PC-3 (cell line): ENCODE measurements around the gene SLC39A10. TPM values are rescaled to one million over a fixed set of nuclear protein-coding genes. Genes with fewer than 3 reads are reported as not detected.

Experiments used
- ATAC-seq: fragments of 200-7000 bp; cut with Tn5 transposase; 2 replicates; pipeline ENCODE4 v1.9.1; 2020; ENCODE audit warnings: mild to moderate bottlenecking, moderate library complexity
- BruUV-seq: library from RNA; stranded (reverse); fragments of 400-500 nt; replicated peaks from 2 replicates; lab custom pipeline; 2021; lab: Mats Ljungman, UMichigan
- CTCF ChIA-PET: fragments of 300-600 bp; sonication (Branson Sonifier 250); formaldehyde crosslinking; loops from one replicate; lab custom pipeline; 2022; ENCODE audit warnings: antibody characterized with exemption; lab: Charles Lee
- POLR2A ChIA-PET: fragments of 300-600 bp; sonication (Branson Sonifier 250); formaldehyde crosslinking; loops from one replicate; lab custom pipeline; 2022; ENCODE audit warnings: antibody characterized with exemption; ENCODE audit not compliant: unreplicated experiment; lab: Charles Lee
- DNase-seq: peaks from one replicate; pipeline ENCODE4 v3.0.0-alpha.2; 2015
- H2AFZ ChIP-seq: fragments of 300-600 bp; sonication (generic); 2 replicates; pipeline ENCODE4 v1.6.0; 2016; ENCODE audit warnings: antibody characterized with exemption, low read length
- H3F3A ChIP-seq: fragments of 300-600 bp; sonication (generic); one replicate; pipeline ENCODE4 v1.6.0; 2017; ENCODE audit warnings: antibody characterized with exemption, low read length, control low read depth, mild to moderate bottlenecking; ENCODE audit not compliant: unreplicated experiment
- H3K27ac ChIP-seq: fragments of 300-600 bp; sonication (generic); 2 replicates; pipeline ENCODE4 v1.5.1; 2016; ENCODE audit warnings: mild to moderate bottlenecking, low read length
- H3K27me3 ChIP-seq: fragments of 300-600 bp; sonication (generic); 2 replicates; pipeline ENCODE4 v1.6.1; 2016; ENCODE audit warnings: low read length, mixed read lengths
- H3K36me3 ChIP-seq: fragments of 300-600 bp; sonication (generic); 2 replicates; pipeline ENCODE4 v1.6.1; 2016; ENCODE audit warnings: low read depth, mixed run types, low read length, mixed read lengths
- H3K4me1 ChIP-seq: fragments of 300-600 bp; sonication (generic); 2 replicates; pipeline ENCODE4 v1.5.1; 2016; ENCODE audit warnings: low read length; ENCODE audit not compliant: insufficient read depth
- H3K4me2 ChIP-seq: fragments of 300-600 bp; sonication (generic); 2 replicates; pipeline ENCODE4 v1.6.0; 2016; ENCODE audit warnings: low read length
- H3K4me3 ChIP-seq: fragments of 300-600 bp; sonication (generic); 2 replicates; pipeline ENCODE4 v1.5.1; 2016; ENCODE audit warnings: mild to moderate bottlenecking, low read length, mixed read lengths
- H3K79me2 ChIP-seq: fragments of 300-600 bp; sonication (generic); 2 replicates; pipeline ENCODE4 v1.6.1; 2017; ENCODE audit warnings: low read length, mixed read lengths
- H3K9ac ChIP-seq: fragments of 300-600 bp; sonication (generic); 2 replicates; pipeline ENCODE4 v1.6.0; 2016; ENCODE audit warnings: mild to moderate bottlenecking, low read length
- H3K9me2 ChIP-seq: fragments of 300-600 bp; sonication (generic); replicated peaks from 2 replicates; pipeline ENCODE4 v1.6.1; 2016; ENCODE audit warnings: mixed run types, low read length, mixed read lengths
- H3K9me3 ChIP-seq: fragments of 300-600 bp; sonication (generic); 2 replicates; pipeline ENCODE4 v1.6.1; 2016; ENCODE audit warnings: low read length, mixed read lengths
- H4K20me1 ChIP-seq: fragments of 300-600 bp; sonication (generic); 2 replicates; pipeline ENCODE4 v1.6.1; 2016; ENCODE audit warnings: low read length, mixed read lengths
- EZH2 ChIP-seq: fragments of 300-600 bp; sonication (generic); IDR thresholded peaks from one replicate; pipeline ENCODE4 v1.6.1; 2017; ENCODE audit warnings: antibody characterized with exemption, mild to moderate bottlenecking, low read length; ENCODE audit not compliant: unreplicated experiment
- EZH2phosphoT487 ChIP-seq: fragments of 300-600 bp; sonication (generic); IDR thresholded peaks from 2 replicates; pipeline ENCODE4 v1.6.1; 2018; ENCODE audit warnings: mild to moderate bottlenecking, antibody characterized with exemption, low read length, borderline replicate concordance
- intact Hi-C: fragments of 100-400 bp; cut with micrococcal nuclease; formaldehyde crosslinking; loops from 2 replicates; pipeline ENCODE4 v1.9.0; 2023
- total RNA-seq: library from RNA; depleted of rRNA; stranded (reverse); fragments of >200 nt; gene quantifications from 2 replicates; pipeline ENCODE4 v1.2.3, GENCODE V29; 2014
- TF ChIP-seq, protein P1 (sequence below): fragments of 300-600 bp; sonication (generic); conservative IDR thresholded peaks from 2 replicates; pipeline ENCODE4 v1.5.1; 2017; ENCODE audit warnings: antibody characterized with exemption, low read depth, mild to moderate bottlenecking, low read length

SLC39A10 gene
- total RNA-seq, 1 experiment from 2014 or later: 18.6 TPM

DNA sequence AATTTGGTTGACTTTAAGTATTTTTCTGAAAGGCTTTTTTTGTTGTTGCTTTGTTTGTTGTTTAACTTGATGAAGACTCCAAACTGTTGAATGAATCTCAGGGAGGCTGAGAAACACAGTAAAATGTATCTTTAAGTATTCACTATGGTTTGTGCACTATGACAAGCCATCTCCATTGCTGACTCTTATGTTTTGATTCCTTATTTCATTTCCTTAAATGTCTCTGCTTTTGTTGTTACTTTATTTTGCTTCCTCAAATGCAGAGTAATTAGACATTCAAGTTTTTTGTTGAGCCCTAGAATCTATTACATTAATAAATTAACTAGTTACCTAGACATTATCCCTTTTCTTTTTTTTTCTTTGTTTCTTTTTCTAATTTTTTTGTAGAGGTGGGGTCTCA, 46.3 kb upstream of the SLC39A10 start:
- no peak overlapping the region for H3K27ac ChIP-seq
- H4K20me1 ChIP-seq: no peaks in the 10 kb centered on the region
- no peak overlapping the region for H3K4me2 ChIP-seq
- no peaks in the 10 kb centered on the region for H3K27me3 ChIP-seq
- H3K36me3 ChIP-seq: no peaks in the 10 kb centered on the region
- H3K9me3 ChIP-seq: no peaks in the 10 kb centered on the region
- ChIA-PET CTCF (no interaction called here), POLR2A (no interaction called here)
- H2AFZ ChIP-seq: no peak overlapping the region
- H3K4me1 ChIP-seq: peaks cover 17% of the 10 kb centered on the region
- no peaks in the 10 kb centered on the region for H3K9me2 ChIP-seq
- no peaks in the 10 kb centered on the region for H3F3A ChIP-seq
- no peak for ATAC-seq
- intact Hi-C loops: no loop called here
- no peak for DNase-seq
- TF ChIP-seq, protein P1, sequence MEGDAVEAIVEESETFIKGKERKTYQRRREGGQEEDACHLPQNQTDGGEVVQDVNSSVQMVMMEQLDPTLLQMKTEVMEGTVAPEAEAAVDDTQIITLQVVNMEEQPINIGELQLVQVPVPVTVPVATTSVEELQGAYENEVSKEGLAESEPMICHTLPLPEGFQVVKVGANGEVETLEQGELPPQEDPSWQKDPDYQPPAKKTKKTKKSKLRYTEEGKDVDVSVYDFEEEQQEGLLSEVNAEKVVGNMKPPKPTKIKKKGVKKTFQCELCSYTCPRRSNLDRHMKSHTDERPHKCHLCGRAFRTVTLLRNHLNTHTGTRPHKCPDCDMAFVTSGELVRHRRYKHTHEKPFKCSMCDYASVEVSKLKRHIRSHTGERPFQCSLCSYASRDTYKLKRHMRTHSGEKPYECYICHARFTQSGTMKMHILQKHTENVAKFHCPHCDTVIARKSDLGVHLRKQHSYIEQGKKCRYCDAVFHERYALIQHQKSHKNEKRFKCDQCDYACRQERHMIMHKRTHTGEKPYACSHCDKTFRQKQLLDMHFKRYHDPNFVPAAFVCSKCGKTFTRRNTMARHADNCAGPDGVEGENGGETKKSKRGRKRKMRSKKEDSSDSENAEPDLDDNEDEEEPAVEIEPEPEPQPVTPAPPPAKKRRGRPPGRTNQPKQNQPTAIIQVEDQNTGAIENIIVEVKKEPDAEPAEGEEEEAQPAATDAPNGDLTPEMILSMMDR: no peak
- TF ChIP-seq EZH2phosphoT487 (no peak), EZH2 (no peak)
- H3K4me3 ChIP-seq: no peak overlapping the region
- BruUV-seq: no TSS peak
- no peak overlapping the region for H3K9ac ChIP-seq
- no peaks in the 10 kb centered on the region for H3K79me2 ChIP-seq

DNA sequence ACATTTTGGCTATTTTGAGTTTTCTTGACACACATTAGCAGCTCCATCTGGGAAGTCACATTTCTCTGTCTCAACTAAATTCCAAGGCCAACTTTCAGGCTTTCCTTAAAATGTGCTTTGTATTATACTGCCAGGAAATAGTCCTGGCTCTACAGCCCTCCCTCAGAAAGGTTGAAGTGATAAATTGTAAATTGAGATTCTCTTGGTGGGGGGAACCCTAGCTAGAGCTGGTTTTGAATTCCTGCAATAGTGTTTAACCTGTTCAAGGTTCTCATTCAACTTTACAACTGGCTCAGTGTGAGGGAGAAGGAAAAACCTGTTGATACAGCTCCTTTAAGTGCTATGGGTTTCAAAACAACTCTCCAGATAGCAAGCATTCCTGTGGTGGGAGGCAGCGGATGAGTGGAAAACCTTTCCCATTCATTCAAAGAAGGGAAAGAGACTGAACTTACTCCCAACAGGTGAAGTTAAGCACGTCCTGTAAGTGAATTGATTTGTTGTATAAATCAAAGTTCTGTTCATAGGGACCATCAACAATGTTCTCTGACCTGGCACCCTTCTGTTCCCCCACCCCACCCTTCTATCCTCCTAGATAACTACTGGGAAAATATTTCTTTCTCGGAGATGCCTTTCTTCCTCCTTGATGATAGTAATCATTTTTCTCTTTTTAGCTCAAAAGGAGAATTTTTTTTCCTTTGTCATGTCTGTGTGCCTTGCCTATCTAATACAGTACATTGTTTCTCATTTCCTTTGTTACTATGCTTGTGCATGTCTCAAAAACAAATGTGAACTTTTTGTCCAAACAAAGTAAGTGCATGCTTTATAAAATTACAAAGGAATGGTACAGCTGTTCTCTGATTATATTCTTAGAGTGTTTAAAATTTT, 44.2 kb upstream of the SLC39A10 start:
- POLR2A ChIA-PET: no interaction called here
- no peak overlapping the region for H3K4me3 ChIP-seq
- CTCF ChIA-PET: no interaction called here
- H3K27me3 ChIP-seq: no peaks in the 10 kb centered on the region
- 0 out of 2 replicates have a peak overlapping the region, but pooled peaks have one; percentile 12 for H3K4me2 ChIP-seq
- TF ChIP-seq EZH2 (no peak), EZH2phosphoT487 (no peak)
- TF ChIP-seq, protein P1: no peak
- DNase-seq (peak; percentile 67), ATAC-seq (no peak)
- H3K79me2 ChIP-seq: no peaks in the 10 kb centered on the region
- intact Hi-C loops: no loop called here
- H3K27ac ChIP-seq: no peak overlapping the region
- H3K9me3 ChIP-seq: no peaks in the 10 kb centered on the region
- no peak overlapping the region for H3K9ac ChIP-seq
- no peaks in the 10 kb centered on the region for H3K36me3 ChIP-seq
- peak overlapping the region; percentile 27; the same call in 1 of the 2 replicates for H2AFZ ChIP-seq
- H4K20me1 ChIP-seq: no peaks in the 10 kb centered on the region
- H3K4me1 ChIP-seq: peaks cover 17% of the 10 kb centered on the region
- no TSS peak for BruUV-seq
- H3F3A ChIP-seq: no peaks in the 10 kb centered on the region
- H3K9me2 ChIP-seq: no peaks in the 10 kb centered on the region

DNA sequence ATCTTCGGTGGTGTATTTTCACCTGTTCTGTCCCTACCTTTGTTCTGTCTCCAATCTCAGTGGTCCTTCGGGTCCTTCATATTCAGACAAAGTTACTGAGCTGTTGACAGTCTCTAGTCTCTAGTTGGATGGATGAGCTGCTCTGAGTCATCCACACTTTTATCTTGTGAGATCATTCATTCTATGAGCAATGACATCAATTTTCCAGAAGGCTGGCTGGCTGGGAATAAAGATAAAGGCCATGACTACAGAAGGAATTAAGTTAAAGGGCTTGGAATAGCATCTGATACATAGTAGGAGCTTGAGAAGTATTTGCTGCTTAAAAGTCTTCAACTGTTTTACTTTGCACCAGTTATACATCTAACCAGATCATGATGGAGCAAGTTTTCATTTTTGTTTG, 43.1 kb upstream of the SLC39A10 start:
- ATAC-seq (no peak), DNase-seq (peak; percentile 62)
- H3K4me2 ChIP-seq: no peak overlapping the region
- POLR2A ChIA-PET: no interaction called here
- TF ChIP-seq, protein P1: no peak
- no peak for TF ChIP-seq EZH2phosphoT487
- no peak for TF ChIP-seq EZH2
- H3K36me3 ChIP-seq: no peaks in the 10 kb centered on the region
- H3K9me2 ChIP-seq: no peaks in the 10 kb centered on the region
- H3K27ac ChIP-seq: no peak overlapping the region
- no TSS peak for BruUV-seq
- no peaks in the 10 kb centered on the region for H4K20me1 ChIP-seq
- H3F3A ChIP-seq: no peaks in the 10 kb centered on the region
- no peaks in the 10 kb centered on the region for H3K27me3 ChIP-seq
- H2AFZ ChIP-seq: no peak overlapping the region
- intact Hi-C loops: no loop called here
- CTCF ChIA-PET: no interaction called here
- H3K79me2 ChIP-seq: no peaks in the 10 kb centered on the region
- H3K9ac ChIP-seq: no peak overlapping the region
- H3K4me1 ChIP-seq: peaks cover 17% of the 10 kb centered on the region
- H3K9me3 ChIP-seq: no peaks in the 10 kb centered on the region
- H3K4me3 ChIP-seq: no peak overlapping the region
